Stimulated activated CD4-positive, alpha-beta T cell treated with anti-CD3 and anti-CD28 coated beads, Interleukin-12 subunit alpha, Interleukin-12 subunit beta, amount 100 ng/mL, for 24 hours (primary cell): ENCODE measurements around the gene LGALS13.
"Not testable (repeated sequence)": the region's sequence is repeated elsewhere in the genome, so short reads cannot be mapped to it uniquely, and the experiment has no call there.

ENCODE experiments used
- DNase-seq, 2 experiments: peaks; one replicate each; pipeline ENCODE4 v3.0.0-alpha.2; 2020; ENCODE audit warnings: low read depth in 2 of 2

Gene LGALS13

DNA sequence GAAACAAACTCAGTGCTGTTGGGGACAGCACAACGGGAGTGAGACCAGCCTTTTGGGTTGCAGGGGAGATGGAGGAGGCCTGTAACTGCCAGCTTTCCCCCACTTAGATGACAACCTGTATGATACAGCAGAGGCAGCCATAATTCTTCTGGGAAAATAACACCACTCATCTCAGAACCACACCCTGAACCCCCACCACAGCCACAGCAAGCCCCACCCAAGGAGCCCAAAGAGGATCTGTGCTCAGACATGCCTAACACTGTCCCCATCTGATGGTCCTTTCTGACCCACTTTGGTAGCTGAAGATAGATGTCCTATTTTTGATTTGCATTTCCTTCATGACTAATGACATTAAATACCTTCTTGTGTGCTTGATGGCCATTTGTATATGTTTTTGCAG, 15.4 kb downstream of the LGALS13 start:
- DNase-seq = no peak

DNA sequence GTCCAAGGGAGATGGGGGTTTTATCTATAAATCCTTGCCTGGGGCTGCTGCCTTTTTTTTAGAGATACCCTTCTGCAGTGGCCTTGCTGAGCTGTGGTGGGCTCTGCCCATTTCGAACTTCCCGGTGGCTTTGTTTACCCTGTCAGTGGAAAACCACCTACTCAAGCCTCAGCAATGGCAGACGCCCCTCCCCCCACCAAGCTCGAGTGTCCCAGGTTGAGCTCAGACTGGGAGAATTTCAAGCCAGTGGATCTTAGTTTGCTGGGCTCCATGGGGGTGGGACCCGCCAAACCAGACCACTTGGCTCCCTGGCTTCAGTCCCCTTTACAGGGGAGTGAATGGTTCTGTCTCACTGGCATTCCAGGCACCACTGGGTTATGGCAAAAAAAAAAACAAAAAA, 21.6 kb downstream of the LGALS13 start:
- no peak for DNase-seq

DNA sequence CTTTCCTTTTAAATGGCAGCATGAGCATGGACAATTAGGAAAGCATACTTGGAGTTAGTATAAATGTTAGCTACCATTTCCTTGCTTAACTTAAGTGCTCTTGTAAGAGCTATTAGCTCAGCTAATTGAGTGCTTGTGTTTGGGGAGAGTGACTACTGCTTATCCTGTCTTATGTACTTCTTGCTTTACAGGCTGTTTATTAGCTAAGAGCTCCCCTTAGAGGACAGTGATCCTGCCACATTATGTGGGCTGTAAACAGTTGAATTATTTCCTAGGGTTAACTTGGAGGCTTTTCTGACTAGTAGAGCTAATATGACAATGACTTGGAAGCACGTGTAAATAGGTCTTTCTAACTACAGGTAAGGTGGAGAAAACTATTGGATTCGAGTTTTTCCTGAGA, 25.3 kb downstream of the LGALS13 start:
- DNase-seq = not testable (repeated sequence)

- DNase-seq = no peak
These were observed 28.9 kb downstream of the LGALS13 start for GRCh38 chr19:39631178-39631577.

GRCh38 chr19:39631626-39632025, 29.3 kb downstream of the LGALS13 start:
- no peak for DNase-seq

- no peak for DNase-seq
These were observed 35.6 kb downstream of the LGALS13 start for GRCh38 chr19:39637891-39638290.

GRCh38 chr19:39641773-39642172, 39.4 kb downstream of the LGALS13 start:
- no peak for DNase-seq

GRCh38 chr19:39643591-39643990, 41.3 kb downstream of the LGALS13 start:
- no peak for DNase-seq

DNA sequence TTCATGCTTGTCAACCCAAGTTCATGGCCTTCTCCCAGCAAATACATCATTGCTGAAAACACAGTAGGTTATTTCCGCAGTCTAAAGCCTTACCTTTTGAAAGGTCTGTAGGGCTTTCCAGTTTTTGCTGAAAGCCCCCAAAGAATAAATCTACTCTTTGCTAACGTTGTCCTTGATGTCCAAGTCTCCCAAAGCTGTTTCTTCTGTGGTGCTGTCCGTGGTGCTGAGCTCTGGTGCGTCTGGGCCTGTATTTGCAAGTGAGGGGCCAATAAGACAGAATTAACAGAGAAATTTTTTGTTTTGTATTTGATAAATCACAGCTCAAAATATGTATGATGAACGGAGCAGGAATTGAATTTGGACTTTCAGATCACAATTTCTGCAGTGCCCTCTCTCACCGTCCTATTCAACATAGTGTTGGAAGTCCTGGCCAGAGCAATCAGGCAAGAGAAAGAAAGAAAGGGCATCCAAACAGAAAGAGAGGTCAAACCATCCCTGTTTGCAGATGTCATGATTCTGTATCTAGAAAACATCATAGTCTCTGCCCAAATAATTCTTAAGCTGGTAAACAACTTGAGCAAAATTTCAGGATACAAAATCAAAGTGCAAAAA, 43.6 kb downstream of the LGALS13 start:
- DNase-seq = no peak

DNA sequence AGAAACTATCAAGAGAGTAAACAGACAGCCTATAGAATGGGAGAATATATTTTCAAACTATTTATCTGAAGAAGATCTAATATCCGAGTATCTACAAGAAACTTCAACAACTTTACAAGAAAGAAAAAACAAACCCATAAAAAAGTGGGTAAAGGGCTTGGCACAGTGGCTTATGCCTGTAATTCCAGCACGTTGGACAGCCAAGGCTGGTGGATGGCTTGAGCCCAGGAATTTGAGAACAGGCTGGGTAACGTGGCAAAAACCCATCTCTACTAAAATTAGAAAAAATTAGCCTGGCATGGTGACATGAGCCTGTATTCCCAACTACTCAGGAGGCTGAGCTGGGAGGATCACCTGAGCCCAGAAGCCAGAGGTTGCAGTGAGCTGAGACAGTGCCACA, 45.6 kb downstream of the LGALS13 start:
- DNase-seq = no peak

GRCh38 chr19:39655613-39656012, 53.3 kb downstream of the LGALS13 start, which contains the start of gene LGALS16:
Gene LGALS16 (plus strand): TSS chr19:39655913. CDS start chr19:39655962, 49 bp downstream.
- no peak for DNase-seq
